Rectal smooth muscle tissue (tissue), 1 donor: ENCODE results near the gene LRRC57.
A peak's percentile ranks its signal among the peaks of the same experiment; 100 is the strongest.

ENCODE experiments used
- H3K27ac ChIP-seq: one replicate; pipeline ENCODE4 v1.7.0; 2013; ENCODE audit warnings: low read depth, low read length, inconsistent platforms
- H3K27me3 ChIP-seq: one replicate; pipeline ENCODE4 v1.7.0; 2013; ENCODE audit warnings: low read length; ENCODE audit not compliant: control insufficient read depth, insufficient read depth
- H3K36me3 ChIP-seq: one replicate; pipeline ENCODE4 v1.7.0; 2013; ENCODE audit warnings: low read length; ENCODE audit not compliant: control insufficient read depth, insufficient read depth
- H3K4me1 ChIP-seq: one replicate; pipeline ENCODE4 v1.7.0; 2013; ENCODE audit warnings: low read length; ENCODE audit not compliant: control insufficient read depth, insufficient read depth
- H3K4me3 ChIP-seq: one replicate; pipeline ENCODE4 v1.7.0; 2013; ENCODE audit warnings: low read length
- H3K9ac ChIP-seq: one replicate; pipeline ENCODE4 v1.7.0; 2013; ENCODE audit warnings: low read length

Gene LRRC57

DNA sequence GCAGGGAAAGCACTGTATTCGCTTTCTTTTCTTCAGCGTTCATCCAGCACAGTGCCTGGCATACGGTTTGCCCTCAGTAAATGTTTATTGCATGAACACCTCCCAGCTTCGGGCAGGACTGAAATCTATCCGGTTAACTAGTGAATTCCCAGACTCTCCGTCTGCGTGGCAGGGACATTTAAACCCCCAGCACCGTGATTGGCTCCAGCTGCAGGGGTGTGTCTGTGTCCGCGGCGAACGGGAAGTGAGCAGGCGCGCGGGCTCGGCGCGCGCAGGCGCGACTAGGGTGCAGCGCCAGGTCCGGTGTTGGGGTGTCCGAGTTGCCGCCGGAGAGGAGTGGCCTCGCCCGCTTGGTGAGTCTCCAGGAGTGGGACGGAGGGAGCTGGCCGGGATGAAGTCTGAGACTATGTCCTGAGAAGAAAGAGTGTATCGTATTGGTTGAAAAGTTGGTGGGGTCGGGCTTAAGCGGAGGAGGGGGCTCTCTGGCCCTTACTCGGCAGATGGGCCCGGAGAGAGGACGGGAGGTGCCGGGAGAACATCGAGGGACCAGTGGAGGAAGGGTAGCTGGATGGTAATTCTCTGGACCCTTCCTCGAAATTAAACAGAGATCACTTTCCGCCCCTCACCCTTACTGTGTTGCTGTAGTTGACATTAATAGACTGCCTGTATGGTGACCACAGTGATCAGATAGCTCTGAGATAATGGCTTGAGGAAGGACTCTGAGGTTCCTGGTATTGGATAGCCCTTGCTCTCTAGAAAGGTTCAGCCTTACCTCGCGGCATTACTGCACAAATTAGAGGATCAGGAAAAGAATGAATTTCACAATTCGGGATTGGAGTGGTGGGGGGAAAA lies 53.0 kb downstream of the LRRC57 start, which contains the start of gene SNAP23:
TSS of gene SNAP23 (plus strand) at position 274 of the 852 bp plus-strand sequence. CDS start 16,213 bp downstream, outside the sequence.
- Histone ChIP-seq H3K27ac (peak within 1 kb of the TSS; percentile 89), H3K36me3 (no peaks in the 10 kb centered on the region), H3K27me3 (no peaks in the 10 kb centered on the region), H3K9ac (peak within 1 kb of the TSS; percentile 85), H3K4me1 (peaks cover 9% of the 10 kb centered on the region), H3K4me3 (peak within 1 kb of the TSS; percentile 91)

GRCh38 chr15:42494998-42495360 lies 53.6 kb downstream of the LRRC57 start:
- H3K9ac ChIP-seq = peak overlapping the region; percentile 42
- no peaks in the 10 kb centered on the region for H3K27me3 ChIP-seq
- H3K4me1 ChIP-seq = peaks cover 9% of the 10 kb centered on the region
- H3K27ac ChIP-seq = peak overlapping the region; percentile 89
- peak overlapping the region; percentile 91 for H3K4me3 ChIP-seq
- H3K36me3 ChIP-seq = no peaks in the 10 kb centered on the region

GRCh38 chr15:42493679-42494078 lies 54.9 kb downstream of the LRRC57 start:
- no peak overlapping the region for H3K27ac ChIP-seq
- H3K4me1 ChIP-seq = peaks cover 9% of the 10 kb centered on the region
- no peaks in the 10 kb centered on the region for H3K36me3 ChIP-seq
- H3K4me3 ChIP-seq = peak overlapping the region; percentile 1
- H3K9ac ChIP-seq = no peak overlapping the region
- no peaks in the 10 kb centered on the region for H3K27me3 ChIP-seq

DNA sequence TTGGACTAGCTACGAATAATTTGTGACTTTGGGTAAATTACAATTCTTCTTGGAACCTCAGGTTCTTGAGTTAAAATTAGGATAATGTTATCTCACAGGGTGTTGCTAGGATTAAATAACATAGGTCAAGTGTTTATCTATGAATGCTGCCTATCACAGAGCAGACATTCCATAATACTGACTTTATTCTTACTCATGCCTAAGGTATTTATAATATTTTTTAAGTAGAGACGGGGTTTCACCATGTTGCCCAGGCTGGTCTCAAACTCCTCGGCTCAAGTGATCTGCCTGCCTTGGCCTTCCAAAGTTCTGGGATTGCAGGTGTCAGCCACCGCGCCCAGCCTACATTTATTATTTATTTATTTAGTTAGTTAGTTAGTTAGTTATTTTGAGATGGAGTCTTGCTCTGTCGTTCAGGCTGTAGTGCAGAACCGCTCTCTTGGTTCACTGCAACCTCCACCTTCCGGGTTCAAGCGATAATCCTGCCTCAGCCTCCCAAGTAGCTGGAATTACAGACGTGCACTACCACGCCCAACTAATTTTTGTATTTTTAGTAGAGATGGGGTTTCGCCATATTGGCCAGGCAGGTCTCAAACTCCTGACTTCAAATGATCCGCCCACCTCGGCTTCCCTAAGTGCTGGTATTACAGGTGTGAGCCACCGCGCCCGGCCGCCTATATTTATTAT lies 56.9 kb downstream of the LRRC57 start:
- Histone ChIP-seq H3K36me3 (no peaks in the 10 kb centered on the region), H3K9ac (peak overlapping the region; percentile 63), H3K4me3 (peak overlapping the region; percentile 98), H3K27me3 (no peaks in the 10 kb centered on the region), H3K4me1 (peaks cover 11% of the 10 kb centered on the region), H3K27ac (peak overlapping the region; percentile 88)

- Histone ChIP-seq H3K4me3 (peak within 1 kb of the TSS; percentile 98), H3K4me1 (peaks cover 11% of the 10 kb centered on the region), H3K27ac (peak within 1 kb of the TSS; percentile 88), H3K9ac (peak within 1 kb of the TSS; percentile 95), H3K36me3 (no peaks in the 10 kb centered on the region), H3K27me3 (no peaks in the 10 kb centered on the region)
Measured at GRCh38 chr15:42490671-42491538, 57.7 kb downstream of the LRRC57 start, which contains the start of gene ZNF106. Gene ZNF106, minus strand, starts transcription at chr15:42491141. Its CDS starts 18,852 bp downstream, at chr15:42472289.

DNA sequence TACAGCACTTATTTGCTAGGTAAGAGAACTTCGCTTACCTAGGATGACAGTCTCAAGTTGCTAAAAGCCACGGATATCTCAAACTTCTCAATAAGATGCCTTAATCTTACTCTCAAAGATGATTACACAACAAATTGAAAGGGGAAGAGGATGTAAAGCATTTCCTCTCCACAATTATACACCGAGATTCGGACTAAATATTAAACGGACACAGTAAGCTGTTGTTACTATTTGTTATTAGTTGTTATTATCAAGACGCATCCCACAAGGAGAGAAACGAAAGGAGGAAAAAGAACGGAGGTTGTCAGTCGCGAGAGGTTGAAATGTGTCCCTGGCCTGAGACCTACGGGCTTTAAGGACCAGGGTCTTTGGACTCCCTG lies 58.3 kb downstream of the LRRC57 start:
- peak overlapping the region; percentile 95 for H3K9ac ChIP-seq
- peaks cover 11% of the 10 kb centered on the region for H3K4me1 ChIP-seq
- no peaks in the 10 kb centered on the region for H3K27me3 ChIP-seq
- H3K4me3 ChIP-seq = peak overlapping the region; percentile 98
- H3K27ac ChIP-seq = peak overlapping the region; percentile 88
- H3K36me3 ChIP-seq = no peaks in the 10 kb centered on the region
